GM23248 (cell line): ENCODE results near the gene DEDD2. TPM values are rescaled to one million over a fixed set of nuclear protein-coding genes. Genes with fewer than 3 reads are reported as not detected.

Experiments used
- DNase-seq: peaks from one replicate; pipeline ENCODE4 v3.0.0-alpha.2; 2015
- H2AFZ ChIP-seq: fragments of 200-600 bp; sonication (generic); 2 replicates; pipeline ENCODE4 v1.6.1; 2016; ENCODE audit warnings: antibody characterized with exemption
- H3F3A ChIP-seq: fragments of 200-600 bp; sonication (generic); 2 replicates; pipeline ENCODE4 v1.6.1; 2016; ENCODE audit warnings: mild to moderate bottlenecking, antibody characterized with exemption, mixed run types; ENCODE audit not compliant: insufficient read depth
- H3K27ac ChIP-seq: fragments of 200-600 bp; sonication (generic); 2 replicates; pipeline ENCODE4 v1.5.1; 2016; ENCODE audit warnings: mild to moderate bottlenecking
- H3K27me3 ChIP-seq: fragments of 200-600 bp; sonication (generic); replicated peaks from 2 replicates; pipeline ENCODE4 v1.6.1; 2016; ENCODE audit warnings: mild to moderate bottlenecking; ENCODE audit not compliant: insufficient read depth
- H3K36me3 ChIP-seq: fragments of 200-600 bp; sonication (generic); 2 replicates; pipeline ENCODE4 v1.6.1; 2016; ENCODE audit warnings: low read depth, mild to moderate bottlenecking
- H3K4me1 ChIP-seq: fragments of 200-600 bp; sonication (generic); 2 replicates; pipeline ENCODE4 v1.6.1; 2016; ENCODE audit warnings: mild to moderate bottlenecking; ENCODE audit not compliant: insufficient read depth
- H3K4me2 ChIP-seq: fragments of 200-600 bp; sonication (generic); one replicate; pipeline ENCODE4 v1.6.1; 2016; ENCODE audit warnings: mild to moderate bottlenecking; ENCODE audit not compliant: unreplicated experiment
- H3K4me3 ChIP-seq: fragments of 200-600 bp; sonication (generic); 2 replicates; pipeline ENCODE4 v1.5.1; 2016; ENCODE audit warnings: mild to moderate bottlenecking
- H3K79me2 ChIP-seq: fragments of 200-600 bp; sonication (generic); 2 replicates; pipeline ENCODE4 v1.6.1; 2016; ENCODE audit warnings: mild to moderate bottlenecking; ENCODE audit not compliant: insufficient read depth
- H3K9ac ChIP-seq: fragments of 200-600 bp; sonication (generic); 2 replicates; pipeline ENCODE4 v1.6.1; 2016; ENCODE audit warnings: mild to moderate bottlenecking
- H3K9me2 ChIP-seq: fragments of 200-600 bp; sonication (generic); 2 replicates; pipeline ENCODE4 v1.6.1; 2016; ENCODE audit warnings: mixed run types, mild to moderate bottlenecking, moderate library complexity; ENCODE audit not compliant: insufficient read depth
- H3K9me3 ChIP-seq: fragments of 200-600 bp; sonication (generic); one replicate; pipeline ENCODE4 v1.6.1; 2017; ENCODE audit warnings: low read depth
- H4K20me1 ChIP-seq: fragments of 200-600 bp; sonication (generic); 2 replicates; pipeline ENCODE4 v1.6.0; 2016; ENCODE audit not compliant: insufficient read depth
- EZH2 ChIP-seq: fragments of 200-600 bp; sonication (generic); IDR thresholded peaks from 2 replicates; pipeline ENCODE4 v1.6.1; 2018; ENCODE audit warnings: antibody characterized with exemption, mild to moderate bottlenecking; ENCODE audit not compliant: insufficient read depth, poor library complexity, severe bottlenecking
- EZH2phosphoT487 ChIP-seq: fragments of 200-600 bp; sonication (generic); IDR thresholded peaks from 2 replicates; pipeline ENCODE4 v1.6.1; 2018; ENCODE audit warnings: antibody characterized with exemption, moderate library complexity, mild to moderate bottlenecking, low read depth; ENCODE audit not compliant: insufficient read depth
- WGBS, 2 experiments: methylation state at CpG; one replicate each; pipeline ENCODE4 v1.1.6; 2015 to 2017; ENCODE audit warnings: low lambda C conversion rate in 2 of 2, low coverage in 1 of 2; ENCODE audit errors: missing lambda C conversion rate in 2 of 2; 5-methylcytosine and 5-hydroxymethylcytosine counted together
- in situ Hi-C: fragments of 300-500 bp; cut with MboI; formaldehyde crosslinking; loops from 2 replicates; pipeline ENCODE4 v1.15.0; 2020
- polyA plus RNA-seq: library from polyadenylated mRNA; unstranded; fragments of >200 nt; fragmentation: Nextera tagmentation; extraction: Ambion mirVana; gene quantifications from 2 replicates; pipeline ENCODE4 v1.2.1, GENCODE V29; 2016
- total RNA-seq: library from RNA; depleted of rRNA; stranded (reverse); fragments of >200 nt; shearing (Covaris generic); gene quantifications from 2 replicates; pipeline ENCODE4 v1.2.3, GENCODE V29; 2014

The DEDD2 gene
- total and polyA plus RNA-seq, 2 experiments from 2014 or later = 21.1 to 27.8 TPM

GRCh38 chr19:42248270-42249148, 31.0 kb upstream of the DEDD2 start:
- peaks cover 56% of the 10 kb centered on the region for H3K79me2 ChIP-seq
- H3K27ac ChIP-seq = peak overlapping the region; percentile 78; the same call in 1 of the 2 replicates
- no peaks in the 10 kb centered on the region for H3K9me2 ChIP-seq
- no peak for DNase-seq
- WGBS, 2 experiments = 86 to 91% methylated on average over 29 to 41 of the region's 41 CpGs
- in situ Hi-C loops = no loop called here
- no peak overlapping the region for H3K9ac ChIP-seq
- H3K36me3 ChIP-seq = no peaks in the 10 kb centered on the region
- no peak for TF ChIP-seq EZH2phosphoT487
- no peak for TF ChIP-seq EZH2
- H3K9me3 ChIP-seq = no peaks in the 10 kb centered on the region
- peaks cover 40% of the 10 kb centered on the region for H3K4me1 ChIP-seq
- no peak overlapping the region for H3K4me3 ChIP-seq
- no peak overlapping the region for H3K4me2 ChIP-seq
- peaks cover 32% of the 10 kb centered on the region for H3F3A ChIP-seq
- H2AFZ ChIP-seq = no peak overlapping the region
- no peaks in the 10 kb centered on the region for H4K20me1 ChIP-seq
- H3K27me3 ChIP-seq = no peaks in the 10 kb centered on the region

- H3F3A ChIP-seq = peaks cover 35% of the 10 kb centered on the region
- no peak overlapping the region for H2AFZ ChIP-seq
- in situ Hi-C loops = no loop called here
- 72 to 88% methylated on average over 2 to 6 of the region's 6 CpGs for WGBS, 2 experiments
- no peaks in the 10 kb centered on the region for H3K36me3 ChIP-seq
- H3K9me2 ChIP-seq = no peaks in the 10 kb centered on the region
- no peaks in the 10 kb centered on the region for H4K20me1 ChIP-seq
- no peak for DNase-seq
- peaks cover 40% of the 10 kb centered on the region for H3K4me1 ChIP-seq
- peak overlapping the region; percentile 78 for H3K27ac ChIP-seq
- H3K9ac ChIP-seq = peak overlapping the region; percentile 65; the same call in 1 of the 2 replicates
- H3K79me2 ChIP-seq = peaks cover 48% of the 10 kb centered on the region
- no peaks in the 10 kb centered on the region for H3K27me3 ChIP-seq
- no peaks in the 10 kb centered on the region for H3K9me3 ChIP-seq
- TF ChIP-seq EZH2 = no peak
- TF ChIP-seq EZH2phosphoT487 = no peak
- no peak overlapping the region for H3K4me2 ChIP-seq
- no peak overlapping the region for H3K4me3 ChIP-seq
Observed at GRCh38 chr19:42247640-42248199, 30.2 kb upstream of the DEDD2 start.

GRCh38 chr19:42246922-42247639, 29.6 kb upstream of the DEDD2 start:
- Histone ChIP-seq H3K4me1 (peaks cover 40% of the 10 kb centered on the region), H3K27me3 (no peaks in the 10 kb centered on the region), H3K9me3 (no peaks in the 10 kb centered on the region), H3F3A (peaks cover 35% of the 10 kb centered on the region), H3K79me2 (peaks cover 42% of the 10 kb centered on the region), H3K4me3 (no peak overlapping the region), H4K20me1 (no peaks in the 10 kb centered on the region), H3K27ac (peak overlapping the region; percentile 78), H3K9me2 (no peaks in the 10 kb centered on the region), H3K4me2 (peak overlapping the region; percentile 45), H3K9ac (peak overlapping the region; percentile 65), H2AFZ (no peak overlapping the region), H3K36me3 (no peaks in the 10 kb centered on the region)
- no peak for TF ChIP-seq EZH2phosphoT487
- TF ChIP-seq EZH2 = no peak
- DNase-seq = peak; percentile 57
- in situ Hi-C loops = no loop called here
- 46% methylated on average over 7 of the region's 7 CpGs for WGBS, 2 experiments

- Histone ChIP-seq H3K79me2 (peaks cover 42% of the 10 kb centered on the region), H3K9ac (peak overlapping the region; percentile 65), H4K20me1 (no peaks in the 10 kb centered on the region)
Observed at GRCh38 chr19:42246143-42246921, 28.9 kb upstream of the DEDD2 start.

More at GRCh38 chr19:42246143-42246921, 28.9 kb upstream of the DEDD2 start:
- no peaks in the 10 kb centered on the region for H3K9me2 ChIP-seq
- H2AFZ ChIP-seq = no peak overlapping the region
- no peaks in the 10 kb centered on the region for H3K9me3 ChIP-seq
- H3K4me3 ChIP-seq = peak overlapping the region; percentile 23; the same call in 1 of the 2 replicates
- H3F3A ChIP-seq = peaks cover 29% of the 10 kb centered on the region
- H3K27me3 ChIP-seq = no peaks in the 10 kb centered on the region
- peak overlapping the region; percentile 78 for H3K27ac ChIP-seq
- TF ChIP-seq EZH2 (no peak), EZH2phosphoT487 (no peak)
- peak overlapping the region; percentile 45 for H3K4me2 ChIP-seq
- DNase-seq = peak; percentile 93
- in situ Hi-C loops = no loop called here
- peaks cover 34% of the 10 kb centered on the region for H3K4me1 ChIP-seq
- no peaks in the 10 kb centered on the region for H3K36me3 ChIP-seq
- WGBS, 2 experiments = 0 to 12% methylated on average over 10 of the region's 10 CpGs
